HG03521 (cell line): Measurements from ENCODE around the gene PPP1R12C.
"Not testable (repeated sequence)": the region's sequence is repeated elsewhere in the genome, so short reads cannot be mapped to it uniquely, and the experiment has no call there.

ENCODE experiments used
- ATAC-seq: cut with Tn5 transposase; IDR thresholded peaks from one replicate; pipeline ENCODE4 v1.9.1; 2021; ENCODE audit warnings: mild to moderate bottlenecking, moderate library complexity; ENCODE audit not compliant: unreplicated experiment

The PPP1R12C gene

DNA sequence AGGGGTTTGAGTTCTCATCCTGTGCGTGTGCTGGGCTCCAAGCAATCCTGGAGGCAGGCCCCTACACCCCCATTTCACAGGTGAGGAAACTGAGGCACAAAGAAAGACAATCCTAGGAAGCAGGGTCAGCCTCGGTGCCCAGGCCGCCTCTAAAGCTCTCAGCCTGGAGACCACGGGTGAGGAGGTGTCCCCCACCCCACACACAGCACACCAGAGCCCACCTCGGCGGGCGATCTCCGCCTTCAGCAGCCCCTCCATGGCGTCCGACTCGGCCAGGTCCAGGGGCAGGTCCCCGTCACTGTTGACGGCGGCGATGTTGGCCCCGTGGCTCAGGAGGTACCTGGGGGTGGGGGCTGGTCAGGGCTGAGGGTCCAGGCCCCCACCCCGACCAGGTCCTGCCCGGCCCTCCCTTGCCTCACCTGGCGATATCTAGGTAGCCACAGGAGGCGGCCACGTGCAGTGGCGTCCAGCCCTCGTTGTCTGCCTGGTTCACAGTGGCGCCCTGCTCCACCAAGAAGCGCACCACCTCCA is 5.1 kb downstream of the PPP1R12C start:
- no peak for ATAC-seq

DNA sequence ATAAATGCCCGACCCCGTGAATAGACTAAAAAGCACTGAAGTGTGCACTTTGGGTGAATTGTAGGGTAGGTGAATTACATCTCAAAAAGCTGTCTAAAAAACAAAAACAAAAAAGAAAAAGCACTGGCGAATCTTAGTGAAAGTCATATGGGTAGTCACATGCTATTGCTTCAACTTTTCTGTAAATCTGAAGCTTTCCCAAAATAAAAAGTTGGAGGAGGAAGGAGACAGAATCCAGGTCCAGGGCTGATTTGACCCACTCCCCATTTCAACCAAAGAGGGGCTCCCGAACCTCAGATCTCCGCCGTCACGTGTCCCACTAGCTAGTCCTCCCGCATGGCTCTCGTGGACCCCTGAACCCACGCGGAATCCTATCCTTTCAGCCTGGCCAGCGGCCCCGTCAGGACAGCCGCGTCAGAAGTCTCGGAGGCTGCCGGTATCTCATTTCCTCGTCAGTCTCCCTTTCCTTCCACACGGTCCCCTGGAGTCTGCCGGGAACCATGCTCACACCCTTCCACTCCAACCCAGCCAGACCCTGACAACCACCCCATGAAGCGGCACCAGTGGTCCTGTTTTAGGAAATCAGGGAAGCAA is 6.1 kb downstream of the PPP1R12C start:
- ATAC-seq, result no peak

DNA sequence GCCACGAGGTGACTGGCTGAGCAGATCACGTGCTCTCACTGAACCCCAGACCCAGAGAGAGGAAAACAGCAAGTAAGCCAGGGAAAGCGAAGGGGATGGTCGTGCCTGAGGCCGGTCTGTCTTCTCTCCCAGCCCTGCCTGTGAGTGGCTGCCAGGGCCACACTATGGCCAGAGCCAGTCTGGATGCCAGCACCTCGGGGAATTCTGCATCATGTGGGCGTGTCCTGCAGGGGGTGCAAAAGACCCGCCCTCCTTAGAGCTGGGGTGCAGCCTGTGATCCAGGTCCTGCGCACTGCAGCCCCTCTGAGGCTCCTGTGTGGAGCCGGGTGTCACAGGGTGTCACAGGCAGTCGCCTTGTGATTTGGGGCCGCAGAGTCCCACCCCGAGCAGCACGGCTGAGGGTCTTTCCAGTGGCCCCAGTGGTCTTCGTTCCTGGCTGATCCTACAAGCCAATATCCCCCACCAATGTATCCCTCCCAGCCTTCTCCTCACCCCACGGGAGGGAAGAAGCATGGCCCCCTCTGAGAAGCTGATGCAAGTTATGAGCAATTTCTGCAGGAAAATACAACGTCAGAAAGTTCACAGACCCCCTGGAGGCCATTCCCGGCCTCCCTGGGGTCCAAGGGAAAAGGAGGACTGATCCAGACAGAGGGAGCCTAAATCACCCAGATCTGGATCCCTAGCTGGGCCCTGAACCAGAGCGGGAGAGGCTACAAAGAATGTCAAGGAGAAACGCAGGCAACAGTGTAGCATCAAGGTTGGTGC is 7.7 kb downstream of the PPP1R12C start:
- ATAC-seq, result no peak

DNA sequence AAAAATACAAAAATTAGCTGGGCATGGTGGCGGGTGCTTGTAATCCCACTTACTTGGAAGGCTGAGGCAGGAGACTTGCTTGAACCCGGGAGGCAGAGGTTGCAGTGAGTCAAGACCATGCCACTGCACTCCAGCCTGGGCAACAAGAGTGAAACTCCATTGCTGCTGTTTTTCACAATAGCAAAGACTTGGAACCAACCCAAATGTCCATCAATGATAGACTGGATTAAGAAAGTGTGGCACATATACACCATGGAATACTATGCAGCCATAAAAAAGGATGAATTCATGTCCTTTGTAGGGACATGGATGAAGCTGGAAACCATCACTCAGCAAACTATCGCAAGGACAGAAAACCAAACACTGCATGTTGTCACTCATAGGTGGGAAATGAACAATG is 10.2 kb downstream of the PPP1R12C start:
- ATAC-seq, result not testable (repeated sequence)

GRCh38 chr19:55106591-55106990 is 10.8 kb downstream of the PPP1R12C start:
- no peak for ATAC-seq

DNA sequence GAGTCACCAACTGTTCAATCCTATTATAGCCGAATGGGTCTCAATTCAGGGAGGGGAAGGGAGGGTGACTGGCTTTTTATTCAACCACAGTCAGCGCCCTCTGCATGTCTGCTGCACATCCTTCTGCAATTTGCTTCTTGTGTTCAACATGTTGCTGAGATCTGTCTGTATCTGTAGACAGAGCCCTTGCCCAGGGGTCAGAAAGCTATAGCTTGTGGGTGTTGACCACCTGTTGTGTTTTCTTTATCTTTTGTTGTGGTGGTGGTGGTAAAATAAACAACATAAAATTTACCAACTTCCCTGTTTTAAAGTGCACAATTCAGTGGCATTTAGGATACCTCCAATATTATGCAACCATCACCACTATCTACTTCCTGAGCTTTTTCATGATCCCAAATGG is 12.2 kb downstream of the PPP1R12C start:
- no peak for ATAC-seq

DNA sequence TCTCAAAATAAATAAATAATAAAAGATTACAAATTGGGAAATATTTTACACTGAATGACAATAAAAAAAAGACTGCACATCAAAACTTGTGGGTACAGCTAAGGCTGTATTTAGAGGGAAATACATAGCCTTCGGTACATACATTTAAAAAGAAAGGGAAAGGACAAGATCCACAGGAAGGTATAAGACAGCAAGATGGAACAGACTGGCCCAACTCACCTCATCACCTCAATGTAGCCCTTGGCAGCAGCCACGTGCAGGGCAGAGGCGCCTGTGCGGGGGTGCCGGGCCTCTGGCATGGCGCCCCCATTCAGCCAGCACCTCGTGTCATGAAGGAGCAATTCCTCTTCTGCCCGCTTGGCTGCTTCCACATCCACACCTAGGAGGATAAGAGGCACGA is 14.2 kb downstream of the PPP1R12C start:
- no peak for ATAC-seq

- no peak for ATAC-seq
Observed at GRCh38 chr19:55101261-55101660, 16.2 kb downstream of the PPP1R12C start.

GRCh38 chr19:55099557-55100506 is 17.6 kb downstream of the PPP1R12C start:
- no peak for ATAC-seq

- ATAC-seq, result no peak
Observed at GRCh38 chr19:55098716-55099556, 18.5 kb downstream of the PPP1R12C start.

GRCh38 chr19:55097864-55098715 is 19.3 kb downstream of the PPP1R12C start:
- ATAC-seq, result no peak

- no peak for ATAC-seq
Observed at GRCh38 chr19:55096061-55096701, 21.3 kb downstream of the PPP1R12C start.

- no peak for ATAC-seq
Observed at GRCh38 chr19:55095260-55096060, 22.0 kb downstream of the PPP1R12C start.

DNA sequence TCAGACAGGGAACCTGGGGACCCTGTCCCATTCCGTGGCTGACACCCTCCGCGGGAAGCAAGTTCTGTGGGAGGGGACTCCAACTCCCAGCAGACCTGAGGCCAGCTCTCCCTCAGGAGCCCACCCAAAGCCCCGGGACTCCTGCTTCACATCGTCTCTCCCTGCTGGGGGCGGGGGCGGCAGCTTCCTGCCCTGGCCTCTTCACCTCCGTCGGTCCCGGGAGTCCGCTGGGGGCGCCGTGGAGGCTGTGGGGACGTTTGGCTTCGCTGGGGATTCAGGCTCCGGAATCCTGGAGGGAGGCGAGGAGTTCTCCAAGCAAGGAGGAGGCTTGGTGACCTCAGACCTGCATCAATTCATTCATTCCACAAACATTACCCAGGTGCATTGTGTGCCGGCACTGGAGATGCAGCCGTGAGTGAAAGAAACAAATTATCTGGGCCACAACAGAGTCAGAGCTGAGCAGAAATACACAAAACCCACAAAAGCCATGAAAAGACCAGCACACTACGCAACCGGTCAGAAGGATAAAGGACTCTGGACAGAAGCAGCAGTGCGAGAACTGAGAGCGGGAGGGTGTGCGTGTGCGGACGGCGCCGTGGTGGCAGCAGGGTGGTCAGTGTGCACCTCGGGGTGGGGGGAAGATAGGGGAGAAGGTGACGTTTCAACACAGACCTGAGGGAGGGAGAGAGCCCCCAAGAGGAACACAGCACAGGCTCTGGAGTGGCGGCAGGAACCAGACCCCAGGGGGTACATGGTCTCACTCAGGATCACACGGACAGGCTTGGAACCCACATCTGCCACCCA is 22.8 kb downstream of the PPP1R12C start:
- ATAC-seq, result no peak

GRCh38 chr19:55092423-55093318 is 24.8 kb downstream of the PPP1R12C start:
- ATAC-seq, result no peak

GRCh38 chr19:55091955-55092354 is 25.5 kb downstream of the PPP1R12C start:
- ATAC-seq, result no peak
